GM18498 (cell line): Measurements from ENCODE around the gene COBLL1.
"Not testable (repeated sequence)": the region's sequence is repeated elsewhere in the genome, so short reads cannot be mapped to it uniquely, and the experiment has no call there.

Experiments
- ATAC-seq: cut with Tn5 transposase; IDR thresholded peaks from one replicate; pipeline ENCODE4 v1.9.1; 2021; ENCODE audit warnings: mild to moderate bottlenecking, moderate library complexity; ENCODE audit not compliant: unreplicated experiment

The COBLL1 gene

GRCh38 chr2:164719996-164720941 is 121.4 kb downstream of the COBLL1 start:
- ATAC-seq, result no peak

GRCh38 chr2:164717000-164717803 is 124.4 kb downstream of the COBLL1 start:
- no peak for ATAC-seq

DNA sequence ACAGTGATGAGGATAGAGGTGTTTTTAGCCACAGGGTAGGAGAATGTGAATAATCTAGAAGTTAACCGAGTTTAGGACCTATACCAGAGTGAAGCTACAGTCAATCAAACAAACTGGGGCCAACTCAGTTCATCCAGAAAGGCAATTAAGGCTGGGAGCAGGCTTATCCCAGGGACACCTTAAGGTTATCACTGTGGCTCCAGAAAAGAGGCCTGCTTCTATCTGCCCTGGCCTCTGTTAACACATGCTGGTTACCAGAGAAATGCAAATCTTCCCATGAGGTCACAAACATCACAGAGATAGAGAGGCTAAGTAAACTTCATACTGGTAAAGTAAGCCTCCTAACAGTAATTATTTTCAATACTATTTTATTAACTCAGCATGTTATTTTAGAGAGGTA is 127.2 kb downstream of the COBLL1 start:
- ATAC-seq, result no peak

- ATAC-seq, result no peak
Measured at GRCh38 chr2:164711766-164712138, 129.9 kb downstream of the COBLL1 start.

GRCh38 chr2:164710837-164711765 is 130.5 kb downstream of the COBLL1 start:
- ATAC-seq, result no peak

DNA sequence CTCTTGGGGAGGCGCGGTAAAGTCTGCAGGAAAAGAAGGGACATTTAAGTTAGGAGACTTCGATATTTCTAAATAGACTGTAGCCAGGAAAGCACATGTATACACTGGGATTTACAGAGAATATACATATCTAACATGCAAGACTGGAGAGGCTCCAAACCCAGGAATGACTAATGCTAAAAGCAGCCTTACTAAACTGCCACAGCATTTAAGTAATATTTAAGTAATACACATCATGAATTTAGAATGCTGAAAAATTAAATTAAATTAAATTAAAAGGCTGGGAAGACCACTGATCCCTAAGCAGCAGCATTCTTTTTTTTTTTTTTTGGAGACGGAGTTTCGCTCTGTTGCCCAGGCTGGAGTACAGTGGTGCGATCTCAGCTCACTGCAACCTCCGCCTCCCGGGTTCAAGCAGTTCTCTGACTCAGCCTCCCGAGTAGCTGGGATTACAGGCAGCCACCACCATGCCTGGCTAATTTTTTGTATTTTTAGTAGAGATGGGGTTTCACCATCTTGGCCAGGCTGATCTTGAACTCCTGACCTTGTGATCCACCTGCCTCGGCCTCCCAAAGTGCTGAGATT is 131.3 kb downstream of the COBLL1 start:
- not testable (repeated sequence) for ATAC-seq

DNA sequence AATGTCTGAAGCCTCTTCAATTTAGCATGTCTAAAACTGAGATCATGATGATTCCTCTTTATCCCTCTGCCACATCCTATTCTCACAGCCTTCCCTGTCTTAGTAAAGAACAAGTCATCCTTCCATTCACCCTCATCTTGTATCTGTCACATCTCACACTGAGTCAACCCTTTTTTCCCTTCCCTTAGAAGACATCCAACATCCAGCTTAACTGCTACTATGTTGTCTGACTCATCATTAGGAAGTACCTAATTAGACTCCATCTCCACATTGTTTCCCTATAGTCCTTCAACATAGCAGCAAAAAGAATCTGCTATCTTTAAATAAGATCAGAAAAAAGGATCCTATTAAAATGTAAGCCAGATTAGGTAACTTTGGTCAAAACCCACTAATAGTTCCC is 135.1 kb downstream of the COBLL1 start:
- no peak for ATAC-seq

DNA sequence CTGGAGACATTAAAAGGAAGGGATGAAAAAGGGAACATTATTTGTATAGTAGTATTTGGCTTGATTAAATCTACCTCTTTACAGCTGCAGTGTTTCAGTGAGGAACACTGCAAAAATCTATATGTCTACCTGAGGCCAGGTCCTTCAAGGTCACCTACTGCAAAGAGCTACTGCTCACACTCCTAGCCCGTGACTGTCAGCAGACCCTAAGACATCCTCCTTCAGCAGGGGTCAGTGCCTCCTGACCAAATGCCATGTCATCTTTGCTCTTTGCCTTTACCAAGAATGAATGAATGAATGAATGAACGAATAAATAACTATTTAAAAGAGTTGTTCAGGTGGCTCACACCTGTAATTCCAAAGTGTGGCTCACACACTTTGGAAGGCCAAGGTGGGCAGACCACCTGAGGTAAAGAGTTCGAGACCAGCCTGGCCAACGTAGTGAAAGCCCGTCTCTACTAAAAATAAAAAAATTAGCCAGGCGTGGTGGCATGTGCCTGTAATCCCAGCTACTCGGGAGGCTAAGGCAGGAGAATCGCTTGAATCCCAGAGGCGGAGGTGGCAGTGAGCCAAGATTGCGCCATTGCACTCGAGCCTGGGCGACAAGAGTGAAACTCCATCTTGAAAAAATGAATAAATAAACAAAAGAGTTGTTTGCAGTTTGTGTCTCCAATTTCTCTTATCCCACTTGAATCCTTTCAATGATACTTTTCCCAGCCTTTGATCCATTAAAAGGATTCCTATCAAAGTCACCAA is 136.0 kb downstream of the COBLL1 start:
- ATAC-seq, result no peak

DNA sequence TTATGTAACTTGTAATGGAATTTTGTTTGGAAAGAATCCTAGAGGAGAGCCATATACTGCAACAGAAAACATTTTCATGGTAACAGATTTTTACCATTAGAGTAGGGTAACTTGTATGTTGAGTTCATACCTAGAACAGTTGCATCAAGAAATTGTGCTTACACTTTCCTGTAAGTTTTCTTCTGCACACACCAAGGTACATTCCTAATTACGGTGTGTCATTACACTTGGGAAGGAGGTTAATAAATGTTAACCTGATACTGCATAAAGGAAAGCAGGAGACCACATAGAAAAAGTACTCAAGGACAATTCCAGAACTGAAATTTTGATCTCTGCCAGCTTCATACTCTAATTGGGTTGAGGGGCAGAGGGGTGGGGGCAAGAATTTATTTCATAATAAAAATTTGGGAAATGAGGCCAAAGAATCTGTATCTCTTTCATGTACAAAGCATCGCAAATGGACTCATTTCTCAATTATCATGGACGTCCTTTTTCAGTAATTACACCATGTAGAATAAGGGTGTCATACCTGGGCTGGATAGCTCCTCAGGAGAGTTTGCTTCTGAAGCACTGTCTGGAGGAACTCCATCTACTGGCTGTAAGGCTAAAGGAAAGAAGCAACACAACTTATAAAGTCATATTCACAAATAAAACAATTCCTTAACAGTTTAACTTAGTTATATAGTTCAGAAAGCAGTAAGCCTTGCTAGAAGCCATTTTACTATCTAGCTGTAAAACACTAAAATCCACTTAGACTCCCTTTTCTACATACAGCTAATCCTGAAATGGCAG is 137.5 kb downstream of the COBLL1 start:
- ATAC-seq, result no peak

DNA sequence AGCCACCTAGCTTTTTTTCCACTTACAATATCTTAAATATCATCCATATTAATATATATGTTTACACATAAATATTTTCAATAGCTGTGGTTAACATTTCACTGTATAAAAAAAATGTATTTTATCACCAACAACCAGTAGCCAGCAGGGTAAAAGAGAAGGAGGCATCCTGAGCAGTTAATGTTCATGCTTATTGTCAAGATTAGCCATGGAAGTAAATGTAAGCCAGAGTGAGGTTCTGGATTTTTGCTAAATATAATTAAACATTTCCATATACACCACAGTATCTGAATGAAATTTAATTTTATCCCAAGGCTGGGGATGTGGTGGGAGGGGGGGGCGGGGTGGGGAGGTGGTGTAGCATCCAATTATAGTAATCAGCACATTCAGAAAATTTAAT is 140.1 kb downstream of the COBLL1 start:
- ATAC-seq, result no peak

DNA sequence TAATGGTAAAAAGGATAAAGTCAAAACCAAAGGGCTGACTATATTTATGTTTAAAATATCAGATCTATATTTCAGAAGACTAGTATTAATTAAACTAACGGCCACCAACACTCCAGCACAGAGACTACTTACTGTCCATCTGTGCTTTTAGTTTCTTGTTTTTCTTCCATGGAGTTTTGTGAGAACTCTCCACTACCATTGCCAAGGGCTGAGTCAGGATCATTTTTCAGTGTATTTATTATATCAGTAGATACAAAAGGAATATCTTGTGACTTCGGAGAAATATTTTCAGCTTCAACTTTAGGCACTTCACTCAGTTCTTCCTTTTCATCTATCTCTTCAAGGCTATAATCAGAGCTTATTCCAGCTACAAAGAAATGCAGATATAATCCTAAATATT is 141.2 kb downstream of the COBLL1 start:
- ATAC-seq, result no peak

GRCh38 chr2:164697688-164698461 is 143.7 kb downstream of the COBLL1 start:
- no peak for ATAC-seq

DNA sequence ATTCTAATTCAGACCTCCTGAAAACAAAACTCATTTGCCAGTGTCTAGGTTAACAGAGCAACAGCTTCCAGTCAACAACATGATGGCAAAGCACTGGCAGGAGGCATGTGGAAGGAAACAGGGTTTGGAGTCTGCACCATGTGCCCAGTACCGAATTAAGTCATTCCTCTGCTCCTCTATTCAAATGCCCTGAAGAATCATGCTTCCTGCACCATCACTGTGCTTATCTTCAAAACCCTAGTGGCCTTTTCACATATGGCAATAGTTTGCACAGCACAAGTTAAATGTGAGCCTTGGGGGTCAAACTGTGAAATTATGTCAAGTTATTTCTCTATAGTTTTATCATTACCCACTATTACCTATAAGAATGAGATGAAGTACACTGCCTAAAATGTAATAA is 145.0 kb downstream of the COBLL1 start:
- ATAC-seq, result no peak

DNA sequence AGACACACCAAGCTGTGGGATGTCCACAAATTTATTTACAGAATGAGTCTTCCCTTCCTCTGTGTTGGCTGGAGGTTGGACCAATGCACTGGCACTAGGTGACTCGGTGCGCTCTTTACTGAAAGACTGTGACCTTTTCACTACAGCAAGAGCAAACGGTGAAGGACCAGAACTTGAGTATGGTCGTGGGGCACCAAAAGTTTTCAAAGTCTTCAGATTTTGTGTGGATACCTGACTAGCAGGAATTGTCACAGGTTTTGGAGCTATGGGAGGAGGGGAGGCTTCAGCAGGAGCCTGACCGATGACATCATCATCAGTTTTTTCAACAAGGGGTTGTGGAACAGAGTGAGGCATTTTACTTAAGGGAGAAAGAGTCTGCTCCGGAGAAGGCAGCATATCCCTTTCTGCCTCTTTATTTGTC is 147.3 kb downstream of the COBLL1 start:
- no peak for ATAC-seq

DNA sequence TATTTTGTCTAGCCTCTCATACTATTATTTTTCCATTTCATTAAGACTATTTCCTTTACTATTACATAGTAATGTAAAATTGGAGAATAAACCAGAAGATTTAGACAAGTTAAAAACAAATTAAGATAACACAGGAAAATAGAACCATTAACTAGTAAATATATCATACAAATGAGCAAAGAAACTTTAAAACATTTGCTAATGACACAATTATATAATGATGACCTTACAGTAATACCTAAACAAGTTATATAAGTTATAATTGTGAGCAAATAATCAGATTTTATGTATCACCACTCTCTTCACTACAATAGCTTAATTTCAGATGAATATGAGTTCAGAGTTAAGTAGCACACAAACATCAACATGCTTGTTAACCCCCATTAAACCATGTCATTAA is 147.8 kb downstream of the COBLL1 start:
- no peak for ATAC-seq

GRCh38 chr2:164693390-164693789 is 148.2 kb downstream of the COBLL1 start:
- ATAC-seq, result no peak

- ATAC-seq, result no peak
Measured at GRCh38 chr2:164692958-164693357, 148.7 kb downstream of the COBLL1 start.

- ATAC-seq, result no peak
Measured at GRCh38 chr2:164692114-164692513, 149.5 kb downstream of the COBLL1 start.
